Epithelial cell of esophagus (primary cell): ENCODE measurements around the gene CAPZB.

Experiments used
- DNase-seq: peaks from one replicate; pipeline ENCODE4 v3.0.0; 2010; ENCODE audit warnings: low read depth
- H3K4me3 ChIP-seq: 2 replicates; pipeline ENCODE4 v1.5.1; 2011; ENCODE audit warnings: mild to moderate bottlenecking, low read length, control low read depth
- CTCF ChIP-seq: IDR thresholded peaks from 2 replicates; pipeline ENCODE4 v1.5.1; 2011; ENCODE audit warnings: low read depth, mild to moderate bottlenecking, low read length, control low read depth, inconsistent platforms; ENCODE audit not compliant: insufficient read depth; ENCODE audit errors: missing control alignments

The CAPZB gene

GRCh38 chr1:19457607-19458006, 27.7 kb downstream of the CAPZB start:
- TF ChIP-seq CTCF = no peak
- no peak for DNase-seq
- no peak overlapping the region for H3K4me3 ChIP-seq

- DNase-seq = no peak
- TF ChIP-seq CTCF = no peak
- no peak overlapping the region for H3K4me3 ChIP-seq
Measured at GRCh38 chr1:19456968-19457441, 28.3 kb downstream of the CAPZB start.

DNA sequence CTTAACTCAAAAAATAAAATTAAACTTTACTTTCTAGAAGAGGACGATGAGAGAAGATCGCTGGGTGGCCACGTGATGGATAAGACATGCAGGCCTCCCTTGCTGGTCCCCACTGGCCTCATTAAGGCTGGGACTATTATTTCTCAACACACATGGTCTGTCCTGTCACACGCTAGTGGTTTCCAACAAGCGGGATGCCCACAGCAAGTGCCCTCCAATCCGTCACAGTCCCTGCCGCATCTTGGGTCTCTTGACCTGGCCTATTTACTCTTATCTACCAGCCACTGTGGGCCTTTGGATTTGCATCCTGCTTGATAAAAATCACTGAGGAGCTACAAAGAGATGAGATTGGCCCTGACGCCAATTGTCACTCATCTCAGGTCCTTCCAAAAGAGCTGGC, 30.0 kb downstream of the CAPZB start:
- H3K4me3 ChIP-seq = no peak overlapping the region
- no peak for TF ChIP-seq CTCF
- no peak for DNase-seq

DNA sequence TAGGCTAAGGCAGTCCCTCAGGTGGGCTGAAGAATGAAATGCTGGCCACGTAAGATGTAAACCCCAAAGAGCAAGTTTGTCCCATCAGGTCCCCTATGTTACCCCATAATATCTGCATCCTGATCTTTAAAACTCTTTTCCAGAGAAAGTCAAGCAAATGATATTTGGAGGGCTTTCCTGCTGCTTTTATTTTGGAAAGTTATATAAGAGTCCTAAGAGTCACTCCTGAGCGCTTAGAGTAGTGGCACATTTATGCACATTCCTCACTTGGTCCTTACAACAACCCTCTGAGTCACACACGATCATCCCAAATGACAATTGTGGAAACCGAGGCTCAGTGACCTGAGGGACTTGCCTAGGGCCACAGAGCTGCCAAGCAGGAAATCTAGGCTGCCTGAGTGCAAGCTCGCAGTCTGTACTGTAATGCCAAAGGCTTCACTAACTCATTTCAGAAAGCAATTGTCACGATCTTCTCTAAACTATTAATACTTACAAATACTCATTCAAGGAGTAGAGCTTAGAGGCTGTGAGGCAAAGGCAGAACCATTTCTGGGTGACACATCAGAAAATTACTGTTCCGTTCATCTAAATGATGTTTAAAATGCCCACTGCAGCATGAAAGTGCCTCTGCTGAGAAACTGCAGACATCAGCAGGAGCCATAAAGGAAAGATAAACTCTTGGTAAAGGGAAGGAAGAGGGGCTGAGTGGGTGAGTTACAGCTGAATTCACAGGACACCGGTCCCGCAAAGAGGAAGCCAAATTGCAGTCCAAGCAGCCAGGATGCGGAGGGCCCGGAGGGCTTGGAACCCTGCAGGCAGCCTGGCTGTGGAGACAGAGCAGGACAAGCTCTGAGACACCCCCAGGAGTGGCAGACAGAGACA, 30.8 kb downstream of the CAPZB start:
- DNase-seq = no peak
- no peak overlapping the region for H3K4me3 ChIP-seq
- TF ChIP-seq CTCF = no peak

DNA sequence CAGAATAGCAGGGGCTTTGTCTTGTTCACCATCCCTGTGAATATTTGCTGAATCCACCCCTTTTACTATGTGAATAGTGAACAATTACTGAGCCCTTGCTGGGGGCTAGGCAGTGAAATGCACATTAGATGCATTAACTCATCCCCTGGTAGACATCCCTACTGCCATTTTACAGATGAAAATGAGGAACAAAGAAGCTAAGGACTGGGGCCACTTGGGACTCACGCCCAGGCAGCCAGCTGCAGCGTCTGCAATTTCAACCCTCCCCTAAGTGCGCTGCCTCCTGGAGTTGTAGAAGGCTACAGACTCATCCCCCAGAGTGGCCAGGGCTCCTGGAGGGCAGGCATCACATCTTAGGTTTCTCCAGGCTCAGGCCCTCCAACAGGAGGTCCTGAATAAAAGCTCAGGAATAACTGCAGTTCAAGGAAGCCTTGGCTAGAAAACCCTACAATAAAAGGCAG, 31.6 kb downstream of the CAPZB start:
- H3K4me3 ChIP-seq = no peak overlapping the region
- no peak for TF ChIP-seq CTCF
- no peak for DNase-seq

- no peak for TF ChIP-seq CTCF
- no peak for DNase-seq
- no peak overlapping the region for H3K4me3 ChIP-seq
Measured at GRCh38 chr1:19452221-19452663, 33.1 kb downstream of the CAPZB start.
